HG03460 (cell line): ENCODE measurements around the gene TGIF1.
A peak's percentile ranks its signal among the peaks of the same experiment; 100 is the strongest.
"Not testable (repeated sequence)": the region's sequence is repeated elsewhere in the genome, so short reads cannot be mapped to it uniquely, and the experiment has no call there.

Experiments used
- ATAC-seq: cut with Tn5 transposase; IDR thresholded peaks from one replicate; pipeline ENCODE4 v1.9.1; 2021; ENCODE audit not compliant: unreplicated experiment

The TGIF1 gene

DNA sequence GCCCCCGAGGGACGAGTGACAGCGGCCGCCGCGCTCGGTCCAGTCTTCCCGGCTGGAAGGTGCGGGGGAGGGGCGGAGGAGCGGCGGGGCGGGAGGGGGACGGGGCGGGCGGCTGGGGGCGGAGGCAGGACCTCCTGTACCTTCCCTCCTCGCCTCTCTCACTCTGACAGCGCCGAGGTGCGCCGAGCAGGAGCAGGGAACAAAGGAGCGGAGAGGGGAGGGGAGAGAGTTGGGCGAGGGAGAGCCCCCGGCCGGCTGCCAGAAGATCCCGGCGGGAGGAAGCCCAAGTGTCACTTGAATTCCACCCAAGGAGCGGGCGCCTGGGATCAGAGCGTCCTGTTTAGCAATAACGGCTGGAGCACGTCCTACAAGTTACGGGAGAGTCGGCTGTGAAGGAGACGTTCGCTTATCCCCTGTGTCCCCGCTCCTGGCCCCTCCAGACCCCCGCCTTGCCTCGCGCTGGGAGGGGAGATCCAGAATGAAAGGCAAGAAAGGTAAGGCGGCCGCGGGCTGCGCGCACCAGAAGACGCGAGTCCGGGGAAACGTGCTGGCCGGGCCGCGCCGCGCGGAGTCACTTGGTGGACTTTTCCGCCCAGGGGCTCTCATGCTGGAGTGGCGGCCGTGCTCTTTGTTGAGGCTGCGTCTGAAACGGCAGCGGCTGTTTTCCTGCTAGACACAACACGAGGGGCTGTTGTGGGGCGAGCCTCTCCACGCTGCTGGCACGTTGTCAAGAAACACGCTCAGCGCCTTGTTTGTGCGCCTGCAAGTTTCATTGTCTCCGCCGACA is at the start of gene TGIF1:
Gene TGIF1 (plus strand): TSS at position 161 of the 787 bp plus-strand sequence. CDS start 318 bp downstream, at position 479.
- no peak for ATAC-seq

GRCh38 chr18:3400567-3401296 is 49.2 kb upstream of the TGIF1 start:
- no peak for ATAC-seq

- peak; percentile 88 for ATAC-seq
Observed at GRCh38 chr18:3401669-3402620, 48.0 kb upstream of the TGIF1 start.

DNA sequence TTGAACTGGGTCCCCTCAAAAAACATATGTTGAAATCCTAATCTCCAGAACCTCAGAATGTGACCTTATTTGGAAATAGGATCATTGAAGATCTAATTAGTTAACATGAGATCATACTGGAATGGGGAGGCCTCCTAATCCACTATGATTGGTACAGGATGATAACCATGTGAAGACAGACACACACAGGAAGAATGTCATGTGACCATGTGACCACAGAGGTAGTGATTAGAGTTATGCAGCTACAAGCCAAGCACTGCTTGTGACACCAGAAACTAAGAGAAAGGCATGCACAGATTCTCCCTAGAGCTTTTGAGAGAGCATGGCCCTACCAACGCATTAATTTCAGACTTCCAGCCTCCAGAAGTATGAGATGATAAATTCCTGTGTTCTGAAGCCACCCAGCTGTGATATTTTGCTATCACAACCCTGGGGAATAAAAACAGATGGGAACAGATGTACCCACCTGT is 47.0 kb upstream of the TGIF1 start:
- ATAC-seq: no peak

DNA sequence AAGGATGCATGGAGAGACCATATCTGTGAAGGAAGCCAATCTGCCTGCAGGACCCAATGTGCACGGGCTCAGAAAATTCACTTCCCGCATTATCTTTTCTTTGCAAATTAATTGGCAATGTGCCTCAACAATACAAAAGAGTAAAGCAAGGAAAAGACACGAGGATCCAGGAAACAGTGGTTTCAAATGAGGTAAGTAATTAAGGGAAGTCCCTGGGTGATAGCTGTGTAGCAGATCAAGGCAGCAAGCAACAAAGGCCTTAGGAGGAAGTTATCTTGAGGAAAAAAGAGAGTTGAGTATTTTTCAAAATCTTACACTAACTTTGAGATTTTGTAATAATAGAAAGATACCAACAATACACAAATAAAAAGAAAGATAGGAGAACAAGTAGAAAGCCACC is 44.3 kb upstream of the TGIF1 start:
- no peak for ATAC-seq

DNA sequence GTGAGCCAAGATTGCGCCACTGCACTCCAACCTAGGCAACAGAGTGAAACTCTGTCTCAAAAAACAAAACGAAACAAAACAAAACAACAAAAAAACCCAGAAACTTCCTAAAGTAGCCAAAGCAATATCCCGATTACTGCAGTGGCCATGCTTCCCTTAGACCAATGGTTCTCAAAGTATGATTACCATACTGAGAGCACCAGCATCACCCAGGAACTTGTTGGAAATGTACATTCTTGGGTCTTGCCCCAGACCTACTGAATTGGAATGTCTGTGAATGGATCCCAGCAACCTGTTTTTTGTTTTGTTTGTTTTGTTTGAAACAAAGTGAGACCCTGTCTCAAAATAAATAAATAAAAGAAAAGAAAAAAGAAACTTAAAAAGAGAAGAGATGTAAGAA is 41.9 kb upstream of the TGIF1 start:
- ATAC-seq: no peak

DNA sequence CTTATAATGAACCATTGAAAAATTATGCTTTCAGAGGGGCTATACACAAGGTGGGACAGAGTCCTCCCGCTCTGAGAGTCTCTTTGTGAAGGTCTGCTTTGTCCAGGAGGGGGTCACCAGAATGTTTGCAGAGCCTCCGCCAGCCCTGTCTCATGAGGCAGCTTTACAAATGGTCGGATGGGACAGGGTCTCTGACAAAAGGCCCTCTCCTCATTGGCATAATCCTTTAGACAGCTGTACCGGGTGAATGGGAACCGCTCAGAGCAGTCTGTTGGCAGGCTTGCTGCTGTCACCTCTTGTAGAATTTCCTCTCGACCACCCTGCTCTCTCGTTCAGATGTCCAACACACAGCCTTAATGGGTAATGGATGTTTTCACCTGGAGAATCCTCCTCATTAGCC is 40.2 kb upstream of the TGIF1 start:
- no peak for ATAC-seq

DNA sequence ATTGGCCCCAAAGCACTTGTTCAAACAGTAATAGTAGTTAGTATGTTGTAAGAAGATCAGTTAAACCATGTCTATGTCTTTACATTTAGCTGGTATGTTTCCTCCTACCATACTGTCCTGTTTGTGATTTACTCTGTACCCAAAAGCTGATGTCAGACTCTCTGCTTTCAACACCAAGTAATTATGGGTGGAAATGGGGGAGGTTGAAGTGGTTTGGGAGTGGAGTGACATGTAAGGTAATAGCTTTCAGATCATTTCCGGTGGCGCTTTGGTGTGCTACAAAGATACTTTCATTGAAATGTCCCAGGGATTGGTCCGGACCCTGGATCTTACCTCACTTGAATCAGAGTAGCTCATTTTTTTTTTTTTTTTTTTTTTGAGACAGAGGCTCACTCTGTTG is 39.7 kb upstream of the TGIF1 start:
- ATAC-seq: no peak

DNA sequence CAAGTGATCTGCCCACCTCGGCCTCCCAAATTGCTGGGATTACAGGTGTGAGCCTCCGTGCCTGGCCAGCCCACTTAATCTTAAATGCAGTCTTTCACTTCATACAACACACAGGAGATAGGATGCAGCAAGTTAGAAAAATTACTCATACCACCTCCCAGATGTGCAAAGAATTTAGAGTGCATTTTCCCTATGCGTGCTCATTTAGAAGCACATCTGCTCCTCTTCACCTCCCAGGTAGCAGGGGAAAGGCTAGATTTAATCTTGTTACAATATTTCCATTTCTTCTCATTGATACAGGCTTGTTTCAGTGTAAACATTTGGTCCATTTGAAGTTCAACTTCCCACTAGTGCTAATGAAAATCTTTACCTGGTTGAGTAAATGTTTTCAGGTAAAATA is 39.1 kb upstream of the TGIF1 start:
- ATAC-seq: not testable (repeated sequence)

- ATAC-seq: no peak
Observed at GRCh38 chr18:3411327-3411726, 38.6 kb upstream of the TGIF1 start.

- no peak for ATAC-seq
Observed at GRCh38 chr18:3411854-3412268, 38.1 kb upstream of the TGIF1 start.

- ATAC-seq: not testable (repeated sequence)
Observed at GRCh38 chr18:3412528-3412927, 37.4 kb upstream of the TGIF1 start.

DNA sequence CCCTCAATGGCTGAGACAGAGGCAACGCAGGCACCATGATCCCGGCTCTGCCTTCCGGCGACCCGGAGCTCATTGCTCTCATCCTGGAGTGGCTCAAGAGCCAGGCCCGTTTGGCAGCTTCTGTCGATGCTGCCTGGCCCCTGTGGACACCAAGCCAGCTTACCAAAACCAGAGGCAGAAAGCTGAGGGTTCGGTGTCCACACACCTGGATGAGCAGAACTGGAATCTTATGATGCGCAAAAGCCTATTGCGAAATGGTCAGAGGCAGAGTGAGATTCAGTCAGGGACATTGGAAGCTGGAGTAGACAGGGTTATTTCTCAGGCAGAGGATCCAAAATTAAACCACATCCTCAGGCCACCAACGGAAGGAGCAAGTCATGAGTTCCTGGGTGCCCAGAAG is 34.9 kb upstream of the TGIF1 start:
- no peak for ATAC-seq

DNA sequence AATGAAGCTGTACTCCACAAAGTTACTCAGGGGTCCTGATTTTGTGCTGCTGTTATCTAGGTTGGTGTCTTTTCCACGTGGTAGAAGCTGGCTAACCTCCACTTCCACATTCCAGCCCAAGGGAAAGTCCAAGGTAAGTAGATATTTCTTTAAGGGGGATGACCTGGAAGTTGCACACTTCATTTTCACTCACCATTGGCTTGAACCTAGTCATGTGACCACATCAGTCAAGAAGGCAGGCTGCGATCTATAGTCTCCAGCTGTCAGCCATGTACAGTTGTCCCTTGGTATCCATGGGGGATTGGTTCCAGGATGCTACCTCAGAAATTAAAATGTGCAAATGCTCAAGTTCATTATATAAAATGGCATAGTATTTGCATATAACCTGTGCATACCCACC is 31.9 kb upstream of the TGIF1 start:
- no peak for ATAC-seq

- no peak for ATAC-seq
Observed at GRCh38 chr18:3420919-3421279, 29.1 kb upstream of the TGIF1 start.

DNA sequence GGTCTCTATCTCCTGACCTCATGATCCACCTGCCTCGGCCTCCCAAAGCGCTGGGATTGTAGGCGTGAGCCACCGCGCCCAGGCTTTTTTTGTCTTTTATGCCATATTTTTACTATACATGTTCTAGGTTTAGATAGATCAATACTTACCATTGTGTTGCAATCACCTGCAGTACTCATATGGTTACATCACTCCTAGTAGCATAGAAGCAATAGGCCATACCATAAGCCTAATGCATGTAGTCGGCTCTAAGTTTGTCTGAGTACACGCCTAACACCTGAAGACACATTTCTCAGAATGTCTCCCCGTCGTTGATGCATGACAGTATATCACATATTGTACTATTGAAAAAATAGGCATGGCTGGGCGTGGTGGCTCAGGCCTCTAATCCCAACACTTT is 27.1 kb upstream of the TGIF1 start:
- ATAC-seq: no peak

GRCh38 chr18:3424280-3424890 is 25.6 kb upstream of the TGIF1 start:
- no peak for ATAC-seq

- no peak for ATAC-seq
Observed at GRCh38 chr18:3425030-3425429, 24.9 kb upstream of the TGIF1 start.

GRCh38 chr18:3425446-3425845 is 24.5 kb upstream of the TGIF1 start:
- no peak for ATAC-seq

DNA sequence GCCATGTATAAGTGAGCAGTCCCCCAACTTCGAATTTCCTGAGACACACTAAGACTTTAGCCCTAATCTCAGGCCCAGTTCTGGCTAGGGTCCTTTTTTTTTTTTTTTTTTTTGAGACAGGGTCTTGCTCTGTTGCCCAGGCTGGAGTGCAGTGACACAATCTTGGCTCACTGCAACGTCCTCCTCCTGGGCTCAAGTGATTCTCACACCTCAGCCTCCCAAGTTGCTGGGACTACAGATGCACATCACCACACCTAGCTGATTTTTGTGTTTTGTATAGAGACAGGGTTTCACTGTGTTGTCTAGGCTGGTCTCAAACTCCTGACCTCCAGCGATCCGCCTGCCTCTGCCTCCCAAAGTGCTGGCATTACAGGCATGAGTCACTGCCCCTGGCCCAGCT is 23.9 kb upstream of the TGIF1 start:
- no peak for ATAC-seq

GRCh38 chr18:3427944-3428343 is 22.0 kb upstream of the TGIF1 start:
- no peak for ATAC-seq
